AG10803 (cell line): ENCODE measurements around the gene TMEM200A.
A peak's percentile ranks its signal among the peaks of the same experiment; 100 is the strongest.

Experiments used
- DNase-seq: peaks from one replicate; pipeline ENCODE4 v3.0.0; 2010; ENCODE audit warnings: low read depth
- H3K4me3 ChIP-seq: 2 replicates; pipeline ENCODE4 v1.5.1; 2011; ENCODE audit warnings: mild to moderate bottlenecking, low read length, control low read depth
- CTCF ChIP-seq: conservative IDR thresholded peaks from 2 replicates; pipeline ENCODE4 v1.5.1; 2011; ENCODE audit warnings: mild to moderate bottlenecking, low read length, control low read depth, inconsistent platforms

The TMEM200A gene

GRCh38 chr6:130405549-130405948 is 39.7 kb downstream of the TMEM200A start:
- no peak for TF ChIP-seq CTCF
- no peak overlapping the region for H3K4me3 ChIP-seq
- no peak for DNase-seq

GRCh38 chr6:130407032-130407431 is 41.2 kb downstream of the TMEM200A start:
- no peak overlapping the region for H3K4me3 ChIP-seq
- TF ChIP-seq CTCF: no peak
- peak; percentile 76 for DNase-seq

- no peak for TF ChIP-seq CTCF
- no peak overlapping the region for H3K4me3 ChIP-seq
- DNase-seq: peak; percentile 49
These were observed 43.7 kb downstream of the TMEM200A start for GRCh38 chr6:130409418-130410100.

- H3K4me3 ChIP-seq: no peak overlapping the region
- no peak for DNase-seq
- no peak for TF ChIP-seq CTCF
These were observed 45.7 kb downstream of the TMEM200A start for GRCh38 chr6:130411481-130411880.

- no peak for TF ChIP-seq CTCF
- DNase-seq: peak; percentile 83
- no peak overlapping the region for H3K4me3 ChIP-seq
These were observed 46.9 kb downstream of the TMEM200A start for GRCh38 chr6:130412556-130413290.

- no peak for TF ChIP-seq CTCF
- no peak overlapping the region for H3K4me3 ChIP-seq
- DNase-seq: peak; percentile 41
These were observed 52.1 kb downstream of the TMEM200A start for GRCh38 chr6:130417951-130418350.

GRCh38 chr6:130420911-130421310 is 55.1 kb downstream of the TMEM200A start:
- H3K4me3 ChIP-seq: no peak overlapping the region
- DNase-seq: no peak
- no peak for TF ChIP-seq CTCF
